HG03442 (cell line): ENCODE results near the gene HIPK4.
A peak's percentile ranks its signal among the peaks of the same experiment; 100 is the strongest.

ENCODE experiments used
- ATAC-seq: cut with Tn5 transposase; IDR thresholded peaks from one replicate; pipeline ENCODE4 v1.9.1; 2021; ENCODE audit warnings: mild to moderate bottlenecking, moderate library complexity; ENCODE audit not compliant: unreplicated experiment

Gene HIPK4

GRCh38 chr19:40367577-40368434, 22.2 kb downstream of the HIPK4 start:
- ATAC-seq, result no peak

DNA sequence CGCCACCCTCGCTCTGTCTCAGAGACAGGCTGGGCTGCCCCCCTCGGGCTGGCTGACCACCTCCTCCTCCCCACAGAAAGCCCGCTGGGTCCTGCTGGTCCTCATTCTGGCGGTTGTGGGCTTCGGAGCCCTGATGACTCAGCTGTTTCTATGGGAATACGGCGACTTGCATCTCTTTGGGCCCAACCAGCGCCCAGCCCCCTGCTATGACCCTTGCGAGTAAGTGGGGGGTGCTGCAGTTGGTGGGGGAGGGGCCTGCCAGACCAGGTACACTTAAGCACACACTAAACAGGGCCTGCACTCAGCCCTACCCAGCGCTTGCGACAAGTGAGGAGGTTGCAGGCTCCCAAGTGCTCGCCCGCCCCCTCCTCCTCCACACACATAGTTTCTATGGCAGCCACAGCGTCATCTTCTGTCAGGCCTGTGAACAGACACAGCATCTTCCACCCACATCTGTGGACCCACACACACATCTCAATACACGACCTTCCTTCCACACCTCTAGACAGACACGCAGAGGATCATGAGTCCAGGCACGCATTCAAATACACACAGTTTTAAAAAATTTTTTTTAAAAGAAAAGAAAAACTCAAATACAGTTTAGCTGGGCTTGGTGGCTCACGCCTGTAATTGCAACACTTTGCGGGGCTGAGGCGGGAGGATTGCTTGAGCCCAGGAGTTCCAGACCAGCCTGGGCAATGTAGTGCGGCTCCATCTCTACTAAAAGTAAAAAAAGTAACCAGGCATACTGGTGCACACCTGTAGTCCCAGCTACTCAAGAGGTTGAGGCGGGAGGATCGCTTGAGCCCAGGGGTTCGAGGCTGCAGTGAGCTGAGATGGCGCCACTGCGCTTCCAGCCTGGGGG, 23.1 kb downstream of the HIPK4 start:
- ATAC-seq, result no peak

DNA sequence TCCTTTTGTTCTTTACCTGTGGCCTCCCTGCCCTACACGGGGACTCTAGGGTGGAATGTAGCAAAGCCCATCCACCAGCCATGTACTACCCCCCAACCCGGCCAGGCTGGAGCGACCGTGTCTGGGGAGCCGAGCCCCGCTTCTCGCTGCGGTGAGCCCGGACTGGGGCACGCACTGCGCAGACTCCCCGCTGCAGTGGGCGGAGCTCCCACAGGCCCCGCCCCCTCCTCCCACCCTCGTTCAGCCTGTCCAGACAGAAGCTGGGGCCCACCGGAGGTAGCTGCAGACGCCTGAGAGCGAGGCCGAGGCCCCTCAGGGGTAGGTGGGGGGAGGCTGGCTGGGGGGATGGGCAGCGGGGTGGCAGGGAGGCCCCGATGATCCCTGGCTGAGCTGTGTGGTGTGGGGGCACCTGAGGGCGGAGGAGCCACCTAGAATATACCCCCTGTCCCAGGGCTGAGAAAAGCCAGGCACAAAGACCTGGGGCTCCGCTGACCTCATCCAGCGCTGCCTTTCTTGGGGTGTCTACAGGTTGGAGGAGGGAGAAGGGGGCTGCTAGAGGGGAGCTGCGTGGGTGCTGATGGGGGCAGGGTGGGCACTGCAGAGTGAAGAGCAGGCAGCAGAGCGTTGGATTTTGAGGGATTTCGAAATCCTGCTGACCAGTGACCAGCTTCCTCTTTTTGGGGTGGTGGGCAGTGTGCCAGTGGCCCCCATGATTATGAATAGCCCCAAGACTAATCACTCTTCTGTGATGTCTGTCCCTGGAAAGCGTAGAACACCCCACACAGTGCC, 24.2 kb downstream of the HIPK4 start:
- ATAC-seq, result no peak

DNA sequence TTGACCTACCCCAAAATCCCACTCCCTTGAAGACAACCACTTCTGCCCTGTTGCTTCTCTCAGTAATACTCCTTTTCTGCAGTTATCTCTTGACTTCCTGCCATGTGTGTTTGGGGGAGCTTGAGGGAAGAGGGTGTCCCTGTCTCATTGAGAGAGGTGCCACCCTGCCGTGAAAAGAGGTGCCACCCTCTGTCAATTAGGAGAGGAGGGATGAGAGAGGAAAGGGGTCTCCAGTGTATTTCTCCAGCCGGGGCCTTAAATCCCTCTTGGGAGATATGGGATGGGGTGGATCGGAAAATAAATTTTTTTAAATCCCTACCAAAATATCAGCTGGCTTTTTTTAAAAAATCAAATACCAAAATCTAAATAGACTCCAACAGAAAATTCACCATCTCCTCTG, 25.0 kb downstream of the HIPK4 start:
- ATAC-seq, result no peak

DNA sequence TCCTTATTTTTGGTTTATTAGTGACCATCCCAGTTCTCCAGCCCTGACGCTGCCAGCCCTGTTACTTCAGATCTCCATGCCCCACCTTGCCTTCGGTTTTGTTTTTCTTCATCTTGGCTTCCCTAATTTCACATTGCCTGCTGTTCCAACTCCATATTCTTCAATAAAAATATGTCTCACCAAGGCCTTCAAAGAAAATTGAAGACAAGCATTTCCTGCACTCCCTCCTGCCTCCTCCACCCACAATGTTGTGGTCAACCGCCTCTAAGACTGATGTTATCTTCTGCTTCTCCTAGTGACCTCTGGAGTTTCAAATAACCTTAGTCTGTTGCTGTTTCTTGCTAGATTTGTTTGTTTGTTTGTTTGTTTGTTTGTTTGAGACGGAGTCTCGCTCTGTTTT, 26.9 kb downstream of the HIPK4 start:
- no peak for ATAC-seq

GRCh38 chr19:40362160-40362559, 27.8 kb downstream of the HIPK4 start:
- no peak for ATAC-seq

DNA sequence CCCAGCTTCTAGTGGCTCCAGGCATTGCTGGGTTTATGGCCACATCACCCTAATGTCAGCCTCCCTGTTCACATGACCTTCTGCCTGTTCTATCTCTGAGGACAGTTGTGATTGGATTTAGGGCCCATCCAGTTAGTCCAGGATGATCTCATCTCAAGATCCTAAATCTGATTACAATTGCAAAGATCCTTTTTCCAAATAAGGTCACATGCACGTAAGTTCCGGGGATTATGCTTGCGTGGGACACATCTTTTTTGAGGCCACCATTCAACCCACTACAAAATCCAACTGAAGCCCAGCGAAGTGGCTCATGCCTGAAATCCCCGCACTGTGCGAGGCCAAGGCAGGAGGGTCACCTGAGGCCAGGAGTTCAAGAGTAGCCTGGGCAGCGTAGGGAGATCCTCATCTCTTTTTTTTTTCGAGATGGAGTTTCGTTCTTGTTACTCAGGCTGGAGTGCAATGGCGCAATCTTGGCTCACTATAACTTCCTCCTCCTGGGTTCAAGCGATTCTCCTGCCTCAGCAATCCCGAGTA, 29.2 kb downstream of the HIPK4 start:
- ATAC-seq, result no peak

DNA sequence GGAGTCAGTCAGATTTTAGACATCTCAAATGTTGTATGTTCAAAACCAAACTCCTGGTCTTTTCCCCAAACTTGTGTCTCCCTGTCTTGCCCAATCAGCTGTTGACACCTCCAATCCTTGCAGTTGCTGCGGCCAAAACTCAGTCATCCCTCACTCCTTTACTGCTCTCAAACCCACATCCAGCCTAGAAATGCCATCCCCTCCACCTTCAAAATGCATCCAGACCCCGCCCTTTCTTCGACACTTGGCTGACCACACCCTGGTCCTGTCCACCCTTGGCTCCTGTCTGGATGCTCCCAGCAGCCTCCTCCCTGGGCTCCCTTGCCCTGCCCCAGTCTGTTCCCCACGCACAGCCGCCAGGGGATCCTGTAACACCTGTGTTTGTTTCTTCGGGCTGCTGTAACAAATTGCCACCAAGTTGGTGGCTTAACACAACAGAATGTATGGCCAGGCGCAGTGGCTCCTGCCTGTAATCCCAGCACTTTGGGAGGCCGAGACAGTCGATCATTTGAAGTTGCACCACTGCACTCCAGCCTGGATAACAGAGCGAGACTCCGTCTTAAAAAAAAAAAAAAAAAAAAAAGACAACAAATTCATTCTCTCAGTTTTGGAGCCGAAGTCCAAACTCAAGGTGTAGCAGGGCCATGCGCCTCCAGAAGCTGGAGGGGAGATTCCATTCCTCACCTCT, 29.8 kb downstream of the HIPK4 start:
- no peak for ATAC-seq

GRCh38 chr19:40358773-40359172, 31.2 kb downstream of the HIPK4 start:
- ATAC-seq, result no peak

- ATAC-seq, result no peak
These were observed 32.3 kb downstream of the HIPK4 start for GRCh38 chr19:40357640-40358039.

DNA sequence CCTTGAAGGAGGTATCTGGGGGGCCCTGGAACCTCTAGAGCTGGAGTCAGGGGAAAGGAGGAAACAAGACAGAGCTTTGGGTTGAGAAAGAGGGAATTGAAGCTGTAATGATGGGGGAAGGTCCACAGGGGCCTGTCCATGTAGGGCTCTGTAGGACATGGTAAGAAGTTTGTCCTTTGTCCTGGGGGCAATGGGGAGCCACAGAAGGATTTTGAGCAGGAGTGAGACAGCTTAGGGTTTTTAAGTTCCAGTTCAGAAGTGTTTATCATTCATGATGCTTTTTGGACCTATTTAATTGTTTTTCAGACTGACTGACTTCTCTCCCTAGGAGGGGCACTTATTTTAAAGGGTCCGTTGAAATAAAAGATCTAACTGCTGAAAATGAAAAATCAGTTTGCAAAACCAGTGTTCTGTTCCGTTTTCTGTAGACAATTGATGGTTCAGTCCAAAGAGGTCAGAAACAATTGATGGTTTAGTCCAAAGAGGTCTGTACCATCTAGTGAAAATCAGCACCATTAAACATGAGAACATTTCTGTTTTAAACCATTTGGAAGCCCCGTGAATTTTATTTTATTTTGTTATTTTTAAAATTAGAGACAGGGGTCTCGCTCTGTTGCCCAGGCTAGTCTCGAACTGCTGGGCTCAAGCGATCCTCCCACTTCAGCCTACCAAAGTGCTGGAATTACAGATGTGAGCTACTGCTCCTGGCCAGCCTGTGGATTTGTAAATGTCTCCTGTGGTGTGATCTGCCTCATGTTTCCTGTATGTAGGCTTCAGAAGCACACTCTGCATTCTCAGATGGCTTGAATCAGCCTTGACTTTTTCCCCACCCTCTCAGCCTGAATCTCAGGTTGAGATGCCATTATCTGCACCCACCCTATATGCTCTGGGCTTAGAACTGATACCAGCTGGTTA, 33.0 kb downstream of the HIPK4 start:
- ATAC-seq, result no peak

GRCh38 chr19:40355975-40356680, 33.9 kb downstream of the HIPK4 start:
- ATAC-seq, result no peak

DNA sequence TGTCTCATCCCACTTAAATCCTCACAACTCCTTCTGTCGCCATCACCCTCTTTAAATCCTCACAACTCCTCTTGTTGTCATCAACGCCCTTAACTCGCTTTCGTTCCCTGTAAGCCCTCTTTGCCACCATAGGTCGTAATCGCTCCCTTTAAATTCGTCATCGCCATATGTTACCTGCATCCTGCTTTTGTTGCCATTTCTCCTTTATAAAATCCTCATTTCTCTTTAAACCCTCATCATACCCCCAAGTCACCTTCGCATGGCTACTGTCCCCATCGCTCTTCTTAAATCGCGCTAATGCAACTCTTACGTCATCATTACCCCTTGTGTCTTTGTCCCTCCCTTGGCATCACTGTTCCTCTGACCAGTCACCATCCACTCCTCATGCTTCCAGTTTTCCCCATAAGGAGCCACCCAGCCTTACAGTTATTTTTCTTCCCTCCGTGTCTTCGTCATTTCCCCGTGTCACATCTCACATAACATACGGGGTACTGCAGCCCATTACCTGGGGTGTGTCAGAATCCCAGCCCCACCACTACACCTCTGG, 40.9 kb downstream of the HIPK4 start:
- peak; percentile 3 for ATAC-seq

GRCh38 chr19:40348125-40348913, 41.7 kb downstream of the HIPK4 start, which contains the start of the genes C19orf47 and PLD3:
C19orf47 (minus strand) TSS chr19:40348397; CDS start chr19:40341857, 6,540 bp downstream.
PLD3 (plus strand) TSS chr19:40348695; CDS start chr19:40366484, 17,789 bp downstream.
- peak; percentile 90 for ATAC-seq

DNA sequence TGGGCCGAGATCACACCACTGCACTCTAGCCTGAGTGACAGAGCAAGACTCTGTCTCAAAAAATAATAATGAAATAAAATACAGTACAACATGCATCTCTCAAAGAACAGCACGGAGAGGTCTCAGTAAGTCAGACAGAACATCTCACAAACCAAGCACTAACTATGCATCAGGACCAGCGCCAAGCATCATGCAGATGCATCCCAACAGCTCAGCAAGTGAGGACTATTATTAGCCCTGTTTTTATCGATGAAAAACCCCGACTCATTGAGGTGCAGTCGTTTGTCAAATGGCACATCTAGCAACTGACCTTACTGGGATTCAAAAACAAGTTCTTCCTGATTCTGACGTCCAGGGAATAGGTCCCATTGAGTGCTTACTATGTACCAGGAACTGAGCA, 45.6 kb downstream of the HIPK4 start:
- no peak for ATAC-seq

- no peak for ATAC-seq
These were observed 47.2 kb downstream of the HIPK4 start for GRCh38 chr19:40342644-40343311.
